Right lobe of liver (tissue), 6 donors: ENCODE data around the gene ATXN7. TPM values are rescaled to one million over a fixed set of nuclear protein-coding genes. Genes with fewer than 3 reads are reported as not detected.
A peak's percentile ranks its signal among the peaks of the same experiment; 100 is the strongest.

Experiments
- ATAC-seq, 4 donors: fragments of 200-7000 bp; cut with Tn5 transposase; one replicate each; pipeline ENCODE4 v1.9.1; 2020; ENCODE audit warnings: mild to moderate bottlenecking in 4 of 4, moderate library complexity in 4 of 4
- DNase-seq, 3 donors: peaks; one replicate each; pipeline ENCODE4 v3.0.0-alpha.2; 2020
- H3K27ac ChIP-seq, 3 donors: fragments of 200-600 bp; one replicate each; pipeline ENCODE4 v1.8.0; 2022
- H3K27me3 ChIP-seq, 2 donors: fragments of 200-600 bp; one replicate each; pipeline ENCODE4 v1.8.0; 2022
- H3K36me3 ChIP-seq, 4 donors: fragments of 200-600 bp; sonication (generic) in 1 of 4; one replicate each; pipeline versions ENCODE4 v1.5.1 to v1.8.0; 2017 to 2022; ENCODE audit warnings: control low read depth in 1 of 4
- H3K4me1 ChIP-seq, 4 donors: fragments of 200-600 bp; sonication (generic) in 1 of 4; one replicate each; pipeline versions ENCODE4 v1.5.1 to v1.8.0; 2017 to 2022; ENCODE audit warnings: control low read depth in 1 of 4
- H3K4me3 ChIP-seq, 3 donors: fragments of 200-600 bp; one replicate each; pipeline ENCODE4 v1.8.0; 2022
- H3K9me3 ChIP-seq, 4 donors: fragments of 200-600 bp; sonication (generic) in 1 of 4; one replicate each; pipeline versions ENCODE4 v1.5.1 to v1.8.0; 2017 to 2022; ENCODE audit warnings: control low read depth in 1 of 4
- CTCF ChIP-seq, 4 donors: fragments of 200-600 bp in 3 of 4; fragments of 450-650 bp in 1 of 4; IDR thresholded peaks; one replicate each; pipeline versions ENCODE4 v1.5.1 to v1.8.0; 2016 to 2022; ENCODE audit warnings: antibody characterized with exemption in 4 of 4, mild to moderate bottlenecking in 2 of 4
- POLR2A ChIP-seq: fragments of 450-650 bp; IDR thresholded peaks from one replicate; pipeline ENCODE4 v1.6.1; 2017; ENCODE audit warnings: antibody characterized with exemption, mild to moderate bottlenecking
- WGBS: methylation state at CpG from one replicate; pipeline ENCODE4 v1.1.6; 2018; ENCODE audit warnings: low coverage, low lambda C conversion rate; ENCODE audit not compliant: insufficient coverage; ENCODE audit errors: missing lambda C conversion rate; 5-methylcytosine and 5-hydroxymethylcytosine counted together
- intact Hi-C, 2 donors: fragments of 100-400 bp; cut with DNase I; formaldehyde crosslinking; loops; one replicate each; pipeline versions ENCODE4 v1.11.2 to v1.14.1; 2022
- total RNA-seq, 6 experiments: library from RNA; depleted of rRNA in 2 of 6; stranded (reverse); fragments of >200 nt in 2 of 6; fragmentation: NEBNext Ultra II Directional in 3 of 6; extraction: Animal tissue kit (Norgen Biotek cat#: 25700) in 3 of 6; gene quantifications; one replicate each; pipeline versions ENCODE4 v1.1.0 to v1.2.4, GENCODE V29; 2016 to 2023
- donor health status: DM: no; HTN: yes; CAD: no.
- donor health status: DM: no; HTN: no; CAD: no.
- donor health status: DM: no; HTN: no; CAD: no.
- donor health status: DM: no; HTN: yes; CAD: no.
- donor health status: DM: no; HTN: yes; CAD: no.

The ATXN7 gene
- total RNA-seq, 6 experiments from 2014 or later: 14.6 to 18.6 (median 15.0) TPM

- Histone ChIP-seq H3K4me3 (no peak overlapping the region), H3K27me3 (no peaks in the 10 kb centered on the region), H3K4me1 (no peaks in the 10 kb centered on the region), H3K9me3 (no peaks in the 10 kb centered on the region), H3K36me3 (peaks cover 0 to 7% (median 3%) of the 10 kb centered on the region in 4 donors), H3K27ac (no peak overlapping the region)
- ATAC-seq (no peak), DNase-seq (no peak)
- 89% methylated on average over 5 of the region's 5 CpGs for WGBS
- intact Hi-C loops: no loop called here
- TF ChIP-seq CTCF (IDR thresholded peaks at IDR 0.05) (no peak), POLR2A (no peak)
Observed at GRCh38 chr3:63900010-63900409, 36.3 kb downstream of the ATXN7 start.

- DNase-seq: no peak
- Histone ChIP-seq H3K9me3 (no peaks in the 10 kb centered on the region), H3K36me3 (peaks cover 0 to 7% (median 3%) of the 10 kb centered on the region in 4 donors), H3K27me3 (no peaks in the 10 kb centered on the region), H3K4me1 (no peaks in the 10 kb centered on the region), H3K27ac (no peak overlapping the region), H3K4me3 (no peak overlapping the region)
- TF ChIP-seq POLR2A (no peak), CTCF (IDR thresholded peaks at IDR 0.05) (no peak)
- 59% methylated on average over 2 of the region's 2 CpGs for WGBS
- intact Hi-C loops: no loop called here
- peak; percentile 30 to 68 (median 46) for ATAC-seq
Observed at GRCh38 chr3:63900459-63900858, 36.8 kb downstream of the ATXN7 start.

GRCh38 chr3:63905731-63906620 is 42.3 kb downstream of the ATXN7 start:
- 83% methylated on average over 4 of the region's 4 CpGs for WGBS
- no peak for TF ChIP-seq POLR2A
- no peak for TF ChIP-seq CTCF (IDR thresholded peaks at IDR 0.05)
- Histone ChIP-seq H3K36me3 (no peaks in the 10 kb centered on the region), H3K9me3 (no peaks in the 10 kb centered on the region), H3K4me1 (peaks cover 0 to 8% (median 0%) of the 10 kb centered on the region in 4 donors), H3K4me3 (no peak overlapping the region), H3K27me3 (no peaks in the 10 kb centered on the region), H3K27ac (no peak overlapping the region)
- DNase-seq (no peak), ATAC-seq (no peak)
- intact Hi-C loops: no loop called here

GRCh38 chr3:63908081-63908736 is 44.5 kb downstream of the ATXN7 start:
- H3K36me3 ChIP-seq: no peaks in the 10 kb centered on the region
- no peak for ATAC-seq
- no peak for DNase-seq
- intact Hi-C loops: no loop called here
- H3K4me3 ChIP-seq: no peak overlapping the region
- no peaks in the 10 kb centered on the region for H3K9me3 ChIP-seq
- peaks cover 0 to 13% (median under 1%) of the 10 kb centered on the region in 4 donors for H3K4me1 ChIP-seq
- H3K27me3 ChIP-seq: no peaks in the 10 kb centered on the region
- no peak overlapping the region for H3K27ac ChIP-seq
- TF ChIP-seq CTCF (IDR thresholded peaks at IDR 0.05) (peak in 2 of 4 donors; percentile 5 to 16), POLR2A (no peak)
- WGBS: 67% methylated on average over 2 of the region's 2 CpGs
